ENCODE data around the gene SMCO4. TPM values are rescaled to one million over a fixed set of nuclear protein-coding genes. Genes with fewer than 3 reads are reported as not detected.
A peak's percentile ranks its signal among the peaks of the same experiment; 100 is the strongest.

SMCO4 gene
- total RNA-seq, 4 donors from 2014 or later = 24.8 to 93.0 (median 40.2) TPM

DNA sequence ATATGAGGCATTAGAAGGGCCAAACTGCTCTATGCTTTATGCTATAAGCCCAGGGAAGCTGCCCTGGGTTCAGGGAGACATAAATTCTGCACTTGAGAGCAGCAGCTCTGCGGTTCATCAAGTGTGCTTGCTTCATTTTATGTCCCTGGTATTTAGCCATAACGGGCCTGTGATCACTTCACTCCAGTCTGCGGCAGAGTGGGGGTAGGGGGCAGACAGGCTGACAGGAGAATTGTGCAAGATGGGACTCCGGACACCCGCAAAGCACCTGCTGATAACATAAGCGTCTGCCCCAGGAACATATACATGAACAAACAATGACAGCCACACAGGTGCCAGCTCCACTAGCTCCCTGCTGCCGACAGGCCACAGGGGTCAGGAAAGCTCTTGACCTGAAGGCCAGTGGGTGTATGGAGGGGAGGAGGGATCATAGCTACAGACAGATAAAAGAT, 56.1 kb downstream of the SMCO4 start:
- Histone ChIP-seq H3K4me1 (peaks cover 0 to 22% (median 0%) of the 10 kb centered on the region in 4 donors), H3K27ac (no peak overlapping the region), H3K4me3 (no peak overlapping the region), H3K36me3 (no peaks in the 10 kb centered on the region), H3K27me3 (no peaks in the 10 kb centered on the region), H3K9me3 (no peaks in the 10 kb centered on the region)
- TF ChIP-seq, protein P1, sequence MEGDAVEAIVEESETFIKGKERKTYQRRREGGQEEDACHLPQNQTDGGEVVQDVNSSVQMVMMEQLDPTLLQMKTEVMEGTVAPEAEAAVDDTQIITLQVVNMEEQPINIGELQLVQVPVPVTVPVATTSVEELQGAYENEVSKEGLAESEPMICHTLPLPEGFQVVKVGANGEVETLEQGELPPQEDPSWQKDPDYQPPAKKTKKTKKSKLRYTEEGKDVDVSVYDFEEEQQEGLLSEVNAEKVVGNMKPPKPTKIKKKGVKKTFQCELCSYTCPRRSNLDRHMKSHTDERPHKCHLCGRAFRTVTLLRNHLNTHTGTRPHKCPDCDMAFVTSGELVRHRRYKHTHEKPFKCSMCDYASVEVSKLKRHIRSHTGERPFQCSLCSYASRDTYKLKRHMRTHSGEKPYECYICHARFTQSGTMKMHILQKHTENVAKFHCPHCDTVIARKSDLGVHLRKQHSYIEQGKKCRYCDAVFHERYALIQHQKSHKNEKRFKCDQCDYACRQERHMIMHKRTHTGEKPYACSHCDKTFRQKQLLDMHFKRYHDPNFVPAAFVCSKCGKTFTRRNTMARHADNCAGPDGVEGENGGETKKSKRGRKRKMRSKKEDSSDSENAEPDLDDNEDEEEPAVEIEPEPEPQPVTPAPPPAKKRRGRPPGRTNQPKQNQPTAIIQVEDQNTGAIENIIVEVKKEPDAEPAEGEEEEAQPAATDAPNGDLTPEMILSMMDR (IDR thresholded peaks at IDR 0.05) = no peak
- TF ChIP-seq POLR2A (IDR thresholded peaks at IDR 0.05) = no peak
- DNase-seq = peak in 1 of 3 donors; percentile 59

DNA sequence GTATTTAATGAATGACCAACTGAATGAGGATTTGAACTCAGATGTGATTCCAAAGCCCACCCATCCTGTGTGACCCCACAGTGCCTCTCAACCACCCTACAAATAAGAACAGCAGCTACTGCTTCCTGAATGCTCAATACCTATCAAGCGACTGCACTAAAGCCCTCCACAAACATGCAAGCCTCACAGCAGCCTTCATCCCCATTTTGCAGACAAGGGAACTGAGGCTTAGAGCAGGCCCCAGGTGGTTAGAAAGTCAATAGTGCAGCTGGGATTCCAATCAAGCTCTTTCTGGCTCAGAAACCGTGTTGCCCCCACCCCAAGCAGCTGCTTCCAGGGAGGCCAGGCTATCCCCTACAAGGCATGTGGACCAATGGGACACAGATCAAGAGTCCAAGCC, 57.2 kb downstream of the SMCO4 start:
- Histone ChIP-seq H3K4me3 (no peak overlapping the region), H3K9me3 (no peaks in the 10 kb centered on the region), H3K27me3 (no peaks in the 10 kb centered on the region), H3K27ac (no peak overlapping the region), H3K36me3 (no peaks in the 10 kb centered on the region), H3K4me1 (peaks cover 0 to 28% (median 0%) of the 10 kb centered on the region in 4 donors)
- no peak for DNase-seq
- TF ChIP-seq, protein P1 (IDR thresholded peaks at IDR 0.05) = no peak
- TF ChIP-seq POLR2A (IDR thresholded peaks at IDR 0.05) = no peak

DNA sequence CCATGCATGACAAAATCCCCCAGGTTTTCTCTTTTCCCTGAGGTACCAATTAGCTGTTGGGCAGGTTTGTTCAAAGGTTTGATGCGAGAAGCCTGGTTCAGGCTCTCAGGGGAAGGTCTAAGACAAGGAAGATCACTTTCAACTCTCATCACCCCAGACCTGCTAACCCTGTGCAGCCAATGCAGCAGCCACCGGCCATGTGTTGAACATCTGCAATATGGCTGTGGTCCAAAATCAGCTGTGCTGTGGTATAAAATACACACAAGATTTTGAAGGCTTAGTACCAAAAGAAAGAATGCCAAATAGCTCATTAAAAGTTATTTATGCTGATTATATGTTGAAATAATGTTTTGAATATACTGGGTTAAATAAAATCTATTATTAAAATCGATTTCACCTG, 58.5 kb downstream of the SMCO4 start:
- Histone ChIP-seq H3K4me1 (peaks cover 0 to 28% (median 0%) of the 10 kb centered on the region in 4 donors), H3K27me3 (no peaks in the 10 kb centered on the region), H3K4me3 (no peak overlapping the region), H3K36me3 (no peaks in the 10 kb centered on the region), H3K27ac (no peak overlapping the region), H3K9me3 (no peaks in the 10 kb centered on the region)
- no peak for DNase-seq
- TF ChIP-seq POLR2A (IDR thresholded peaks at IDR 0.05) = no peak
- TF ChIP-seq, protein P1 (IDR thresholded peaks at IDR 0.05) = no peak

DNA sequence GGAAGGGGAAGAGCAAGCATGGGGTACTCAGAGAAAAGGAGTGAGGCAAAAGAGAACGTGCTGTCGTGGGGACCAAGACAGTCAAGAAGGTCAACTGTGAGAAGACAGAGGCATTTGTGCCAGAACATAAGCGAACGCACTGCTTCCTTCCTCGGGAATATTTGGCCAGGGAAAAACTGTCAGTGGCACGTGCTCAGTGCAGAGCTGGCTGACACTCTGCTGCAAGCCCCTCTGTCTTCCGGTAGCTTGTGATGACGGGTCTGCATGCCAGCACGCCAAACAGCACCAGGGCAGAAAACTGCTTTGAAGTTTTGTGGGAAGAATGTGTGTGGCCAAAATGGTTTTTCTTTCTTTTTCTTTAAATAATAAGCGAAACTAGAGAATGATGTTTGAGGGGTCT, 60.6 kb downstream of the SMCO4 start:
- no peak for TF ChIP-seq POLR2A (IDR thresholded peaks at IDR 0.05)
- TF ChIP-seq, protein P1 (IDR thresholded peaks at IDR 0.05) = no peak
- Histone ChIP-seq H3K27ac (no peak overlapping the region), H3K9me3 (no peaks in the 10 kb centered on the region), H3K36me3 (peaks cover 0 to 7% (median 0%) of the 10 kb centered on the region in 3 donors), H3K27me3 (no peaks in the 10 kb centered on the region), H3K4me3 (no peak overlapping the region), H3K4me1 (peaks cover 0 to 28% (median 0%) of the 10 kb centered on the region in 4 donors)
- no peak for DNase-seq

DNA sequence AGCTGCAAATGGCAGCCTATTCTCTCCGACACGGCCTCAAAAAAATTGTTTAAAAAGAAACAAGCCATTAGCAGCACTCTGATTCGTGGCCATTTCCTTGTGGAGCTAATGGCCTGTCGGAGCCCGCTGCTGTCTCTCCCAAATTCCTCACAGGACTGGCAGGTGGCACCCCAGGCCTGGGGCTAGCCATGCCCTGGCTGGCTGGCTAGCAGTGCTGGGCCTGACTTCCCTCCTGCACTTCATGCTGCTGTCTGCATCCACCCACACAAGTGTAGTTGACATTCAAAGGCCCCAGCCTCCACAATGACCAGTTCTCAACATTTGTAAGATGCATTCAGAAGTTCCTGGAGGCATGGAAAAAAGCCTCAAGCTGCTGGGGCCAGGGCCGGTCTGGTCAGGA, 61.5 kb downstream of the SMCO4 start:
- H3K4me3 ChIP-seq = no peak overlapping the region
- TF ChIP-seq POLR2A (IDR thresholded peaks at IDR 0.05) = no peak
- TF ChIP-seq, protein P1 (IDR thresholded peaks at IDR 0.05) = peak in 1 of 6 experiments; percentile 8
- peaks cover 0 to 20% (median 0%) of the 10 kb centered on the region in 4 donors for H3K4me1 ChIP-seq
- H3K27ac ChIP-seq = peak overlapping the region in 3 of 4 donors; percentile 23 to 70 (median 51)
- no peak for DNase-seq
- no peaks in the 10 kb centered on the region for H3K9me3 ChIP-seq
- peaks cover 0 to 15% (median 0%) of the 10 kb centered on the region in 3 donors for H3K36me3 ChIP-seq
- no peaks in the 10 kb centered on the region for H3K27me3 ChIP-seq

All from Peyer's patch (tissue), 4 donors.